Measurements from ENCODE around the gene SFTPD.
A peak's percentile ranks its signal among the peaks of the same experiment; 100 is the strongest.
"Not testable (repeated sequence)": the region's sequence is repeated elsewhere in the genome, so short reads cannot be mapped to it uniquely, and the experiment has no call there.

Gene SFTPD

DNA sequence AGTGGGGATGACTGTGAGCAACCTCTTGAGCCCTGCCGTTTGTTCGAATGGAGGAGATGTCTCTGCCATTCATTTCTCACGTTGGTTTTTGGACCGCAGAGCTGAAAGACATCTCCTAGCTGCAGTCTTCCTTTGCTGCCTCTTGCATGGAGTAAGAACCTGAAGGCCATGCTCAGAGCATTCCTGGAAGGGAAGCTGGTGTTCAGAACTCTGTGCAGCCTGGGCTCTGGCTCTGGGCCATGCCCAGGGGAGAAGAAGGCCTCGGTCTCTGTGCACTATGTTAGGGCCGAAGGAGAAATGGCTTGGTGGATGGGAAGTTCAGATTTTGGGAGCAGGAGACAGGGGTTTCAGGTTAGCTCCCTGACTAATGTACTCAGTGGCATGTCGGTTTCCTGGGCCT lies 22.9 kb downstream of the SFTPD start:
- H3K4me3 Mint-ChIP-seq, result no peak overlapping the region
- H3K36me3 Mint-ChIP-seq (ENCODE audit: low read depth), result no peaks in the 10 kb centered on the region
- peaks cover 22% of the 10 kb centered on the region for H3K27me3 Mint-ChIP-seq (ENCODE audit: low read depth)
- DNase-seq (ENCODE audit: low spot score), result no peak
- H3K27ac Mint-ChIP-seq, result no peak overlapping the region
- peaks cover 7% of the 10 kb centered on the region for H3K4me1 Mint-ChIP-seq (ENCODE audit: low read depth)
- no peaks in the 10 kb centered on the region for H3K9me3 Mint-ChIP-seq

DNA sequence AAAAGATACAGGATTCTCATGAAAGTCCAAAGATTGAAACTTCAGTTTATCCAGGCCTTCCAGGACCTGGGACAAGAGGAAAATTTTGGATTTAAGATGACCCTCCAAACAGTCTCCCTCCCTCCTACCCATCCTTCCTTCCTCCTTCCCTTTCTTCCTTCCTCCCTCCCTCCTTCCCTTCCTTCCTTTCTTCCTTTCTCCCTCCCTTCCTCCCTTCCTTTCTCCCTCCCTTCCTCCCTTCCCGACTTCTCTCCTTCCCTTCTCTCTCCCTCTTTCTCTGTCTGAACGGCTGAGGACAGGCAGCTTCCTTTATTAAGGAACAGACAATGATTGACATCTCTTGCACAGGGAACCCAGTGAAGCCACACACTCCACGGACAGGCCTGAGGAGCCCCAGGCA lies 23.3 kb downstream of the SFTPD start:
- peaks cover 19% of the 10 kb centered on the region for H3K27me3 Mint-ChIP-seq (ENCODE audit: low read depth)
- peaks cover 7% of the 10 kb centered on the region for H3K4me1 Mint-ChIP-seq (ENCODE audit: low read depth)
- no peak overlapping the region for H3K27ac Mint-ChIP-seq

DNA sequence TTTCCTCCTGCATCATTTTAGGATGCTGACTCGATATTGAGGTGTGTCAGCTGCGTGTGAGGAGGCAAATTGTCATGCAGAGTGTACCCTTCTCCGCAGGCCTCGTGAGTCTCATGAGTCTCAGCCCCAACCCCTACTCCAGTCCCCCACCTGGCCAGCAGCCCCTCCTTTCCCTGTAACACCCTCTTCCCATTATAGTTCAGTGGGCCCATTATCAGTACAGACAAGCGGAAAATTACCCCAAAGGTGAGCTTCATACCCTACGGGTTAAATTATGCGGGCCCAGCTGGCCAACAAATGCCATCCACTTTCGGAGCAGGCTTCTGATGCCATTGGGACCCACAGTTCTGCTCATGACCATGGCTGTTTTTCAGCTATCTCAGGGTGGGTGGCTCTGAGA lies 25.2 kb downstream of the SFTPD start:
- Mint-ChIP-seq H3K36me3 (ENCODE audit: low read depth) (no peaks in the 10 kb centered on the region), H3K4me3 (no peak overlapping the region), H3K27me3 (ENCODE audit: low read depth) (peaks cover 8% of the 10 kb centered on the region), H3K9me3 (no peaks in the 10 kb centered on the region), H3K4me1 (ENCODE audit: low read depth) (peaks cover 13% of the 10 kb centered on the region), H3K27ac (no peak overlapping the region)
- DNase-seq (ENCODE audit: low spot score), result no peak

More for the DNA sequence above, 23.3 kb downstream of the SFTPD start:
- Mint-ChIP-seq H3K4me3 (no peak overlapping the region), H3K9me3 (no peaks in the 10 kb centered on the region), H3K36me3 (ENCODE audit: low read depth) (no peaks in the 10 kb centered on the region)
- no peak for DNase-seq (ENCODE audit: low spot score)

DNA sequence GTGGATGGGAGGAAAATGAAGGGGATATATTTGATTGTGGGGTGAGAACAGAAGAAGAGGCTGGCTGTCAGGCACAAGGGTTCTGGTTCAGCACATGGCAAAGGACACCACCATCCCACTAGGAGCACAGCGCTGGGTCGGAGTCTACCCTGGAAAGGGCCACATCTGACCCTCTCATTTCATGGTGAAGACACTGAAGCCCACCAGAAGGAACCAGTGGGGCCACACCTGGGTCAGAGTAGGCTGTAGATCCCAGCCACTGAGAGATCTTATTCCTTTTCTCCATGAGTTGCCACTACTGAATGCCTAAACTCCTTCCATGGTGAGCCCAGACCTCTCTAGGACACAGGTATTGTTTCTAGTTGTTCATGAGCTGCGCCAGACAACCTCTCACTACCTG lies 25.8 kb downstream of the SFTPD start:
- peaks cover 4% of the 10 kb centered on the region for H3K27me3 Mint-ChIP-seq (ENCODE audit: low read depth)
- no peak overlapping the region for H3K4me3 Mint-ChIP-seq
- peaks cover 18% of the 10 kb centered on the region for H3K4me1 Mint-ChIP-seq (ENCODE audit: low read depth)
- H3K9me3 Mint-ChIP-seq, result no peaks in the 10 kb centered on the region
- DNase-seq (ENCODE audit: low spot score), result no peak
- no peaks in the 10 kb centered on the region for H3K36me3 Mint-ChIP-seq (ENCODE audit: low read depth)
- no peak overlapping the region for H3K27ac Mint-ChIP-seq

DNA sequence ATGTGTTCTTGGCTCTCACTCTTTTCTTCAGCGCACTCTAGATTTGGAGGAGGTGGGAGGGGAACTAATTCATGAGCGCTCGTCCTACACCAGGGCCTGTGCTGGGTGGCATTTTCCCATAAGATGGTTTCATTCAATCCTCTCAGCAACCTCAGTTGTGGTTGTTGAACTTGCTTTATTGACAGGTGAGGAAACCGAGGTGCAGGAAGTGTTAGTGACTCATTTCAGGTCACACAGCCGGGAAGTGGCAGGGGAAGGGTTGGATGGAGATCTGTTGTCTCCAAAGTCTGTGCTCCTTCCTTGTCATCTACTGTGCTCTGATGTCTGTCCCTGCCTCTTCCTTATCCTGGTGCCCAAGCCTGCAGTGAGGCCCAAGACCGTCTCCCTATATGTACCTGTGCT lies 26.9 kb downstream of the SFTPD start:
- H3K9me3 Mint-ChIP-seq; H3K27me3 Mint-ChIP-seq (ENCODE audit: low read depth); H3K27ac Mint-ChIP-seq; H3K4me3 Mint-ChIP-seq; H3K36me3 Mint-ChIP-seq (ENCODE audit: low read depth); DNase-seq (ENCODE audit: low spot score): not testable (repeated sequence)
- peaks cover 21% of the 10 kb centered on the region for H3K4me1 Mint-ChIP-seq (ENCODE audit: low read depth)

DNA sequence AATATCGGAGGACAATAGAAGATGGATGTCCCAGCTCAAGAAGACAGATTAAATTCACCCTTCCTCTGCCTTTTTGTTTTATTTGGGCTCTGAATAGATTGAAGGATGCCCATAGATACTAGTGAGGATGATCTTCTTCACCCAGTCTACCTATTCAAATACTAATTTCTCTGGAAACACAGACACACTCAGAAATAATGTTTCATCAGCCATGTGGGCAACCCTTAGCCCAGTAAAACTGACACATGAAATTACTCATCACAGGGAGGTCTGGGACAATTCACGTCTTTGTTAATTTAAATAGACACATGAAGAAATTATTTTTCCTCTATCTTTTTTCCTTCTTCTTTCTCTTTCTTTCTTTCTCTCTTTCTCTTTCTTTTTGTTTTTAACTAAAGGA lies 33.1 kb downstream of the SFTPD start:
- not testable (repeated sequence) for H3K4me3 Mint-ChIP-seq; H3K27ac Mint-ChIP-seq; H3K9me3 Mint-ChIP-seq; DNase-seq (ENCODE audit: low spot score); H3K36me3 Mint-ChIP-seq (ENCODE audit: low read depth)
- H3K27me3 Mint-ChIP-seq (ENCODE audit: low read depth), result peaks cover 17% of the 10 kb centered on the region
- peaks cover 18% of the 10 kb centered on the region for H3K4me1 Mint-ChIP-seq (ENCODE audit: low read depth)

DNA sequence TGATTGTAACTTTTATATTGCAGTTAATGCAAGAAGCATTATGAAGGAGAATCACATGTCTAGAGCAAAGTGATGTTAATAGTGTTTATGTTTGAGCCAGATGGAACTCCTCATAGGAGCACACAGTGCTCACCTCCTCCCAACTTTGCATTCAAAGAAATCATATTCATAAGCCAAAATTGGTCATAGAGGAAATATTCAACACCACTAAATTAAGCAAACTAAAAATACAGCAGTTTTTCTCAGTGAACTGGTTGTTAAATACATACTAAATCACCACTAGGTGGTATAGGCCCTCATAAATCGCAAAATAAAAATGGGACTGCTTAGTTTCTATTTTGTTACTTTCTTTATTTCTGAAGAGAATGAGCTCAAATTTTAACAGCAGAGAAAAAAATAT lies 34.4 kb downstream of the SFTPD start:
- not testable (repeated sequence) for H3K36me3 Mint-ChIP-seq (ENCODE audit: low read depth); H3K27ac Mint-ChIP-seq; H3K4me3 Mint-ChIP-seq; DNase-seq (ENCODE audit: low spot score); H3K9me3 Mint-ChIP-seq
- H3K27me3 Mint-ChIP-seq (ENCODE audit: low read depth), result peaks cover 25% of the 10 kb centered on the region
- peaks cover 18% of the 10 kb centered on the region for H3K4me1 Mint-ChIP-seq (ENCODE audit: low read depth)

DNA sequence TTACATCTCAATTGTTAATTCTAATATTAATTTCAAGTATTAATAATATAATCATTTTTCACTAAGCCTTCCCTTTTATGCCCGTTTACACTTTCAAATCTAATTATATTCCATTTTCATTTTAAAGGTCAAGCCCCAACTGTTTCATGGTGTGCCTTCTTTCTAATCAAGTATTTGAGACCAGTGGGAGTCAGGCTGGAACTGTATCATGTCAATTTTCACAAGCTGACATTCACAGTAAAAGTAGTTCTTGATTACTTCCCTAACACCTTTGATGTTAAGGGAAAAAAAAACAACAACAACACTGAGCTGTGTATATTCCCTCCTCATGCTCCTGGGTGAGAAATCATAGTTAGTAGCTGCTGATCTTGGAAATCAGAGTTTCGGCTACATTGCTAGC lies 38.1 kb downstream of the SFTPD start:
- Mint-ChIP-seq H3K9me3 (no peaks in the 10 kb centered on the region), H3K27ac (no peak overlapping the region), H3K4me1 (ENCODE audit: low read depth) (peaks cover 4% of the 10 kb centered on the region), H3K36me3 (ENCODE audit: low read depth) (no peaks in the 10 kb centered on the region), H3K27me3 (ENCODE audit: low read depth) (peaks cover 52% of the 10 kb centered on the region), H3K4me3 (no peak overlapping the region)
- no peak for DNase-seq (ENCODE audit: low spot score)

DNA sequence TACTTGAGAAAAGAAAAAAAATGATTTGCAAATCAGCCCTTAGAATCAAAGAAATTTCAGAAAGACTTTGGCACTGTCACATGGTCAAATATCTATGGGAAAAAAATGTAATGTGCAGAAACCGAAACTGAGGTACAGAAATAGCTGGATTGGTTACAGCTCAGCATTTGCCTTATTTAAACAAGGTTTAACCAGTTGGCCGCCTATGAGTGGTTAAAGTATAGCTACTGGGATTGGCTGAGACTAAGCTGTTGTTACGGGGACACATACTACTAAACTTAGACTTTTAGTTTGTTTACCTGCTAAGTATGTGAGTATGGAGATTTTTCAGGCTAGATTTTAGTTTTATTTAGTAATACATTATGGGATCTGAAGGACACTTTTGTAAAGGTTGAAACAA lies 38.6 kb downstream of the SFTPD start:
- peaks cover 56% of the 10 kb centered on the region for H3K27me3 Mint-ChIP-seq (ENCODE audit: low read depth)
- no peak overlapping the region for H3K4me3 Mint-ChIP-seq
- no peaks in the 10 kb centered on the region for H3K9me3 Mint-ChIP-seq
- no peaks in the 10 kb centered on the region for H3K36me3 Mint-ChIP-seq (ENCODE audit: low read depth)
- H3K27ac Mint-ChIP-seq, result no peak overlapping the region
- H3K4me1 Mint-ChIP-seq (ENCODE audit: low read depth), result peaks cover 3% of the 10 kb centered on the region
- DNase-seq (ENCODE audit: low spot score), result no peak

DNA sequence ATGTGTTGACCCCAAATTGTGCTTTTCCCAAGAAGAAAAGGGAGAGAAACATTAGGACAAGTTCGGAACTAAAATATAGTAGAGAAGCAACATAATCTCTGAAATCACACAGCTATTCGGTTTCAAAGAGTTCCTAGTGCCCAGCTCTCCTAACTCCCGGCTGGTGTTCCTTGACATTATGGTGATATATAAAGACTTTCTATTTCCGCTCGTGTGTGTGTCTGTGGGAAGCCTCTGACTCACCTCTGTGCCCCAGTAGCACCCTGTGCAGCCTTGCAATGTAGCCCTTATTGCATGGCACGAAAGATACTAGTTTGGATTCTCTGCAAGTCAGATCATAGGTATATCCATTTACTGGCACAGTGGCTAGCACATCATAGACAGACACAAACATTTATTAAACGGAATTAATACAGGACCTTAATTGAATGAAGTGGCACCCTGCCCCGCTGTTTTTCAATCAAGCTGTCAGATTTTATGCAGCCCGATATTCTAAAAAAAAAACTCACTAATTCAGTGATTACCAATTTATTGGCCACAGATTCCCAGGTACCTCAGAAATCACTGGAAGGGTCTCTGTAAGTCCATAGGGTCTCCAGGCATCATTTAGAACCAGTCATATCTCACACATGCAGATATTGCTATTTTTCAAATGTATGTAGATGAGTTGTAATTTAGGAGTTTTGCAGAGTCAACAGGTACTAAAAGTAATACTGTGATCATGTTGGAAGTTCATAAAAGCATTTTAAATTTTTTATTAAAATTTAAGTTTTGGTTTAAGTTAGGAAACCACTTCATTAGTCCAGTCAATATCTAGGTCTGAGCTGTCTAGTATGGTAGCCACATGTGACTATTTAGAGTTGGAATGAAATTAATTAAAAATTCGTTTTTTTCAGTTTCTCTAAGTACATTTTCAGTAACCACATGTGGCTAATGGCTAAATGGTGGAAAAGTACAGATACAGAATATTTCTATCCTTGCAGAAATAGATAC lies 43.3 kb downstream of the SFTPD start:
- Mint-ChIP-seq H3K27ac (no peak overlapping the region), H3K4me3 (peak overlapping the region; percentile 87), H3K27me3 (ENCODE audit: low read depth) (peaks cover 70% of the 10 kb centered on the region), H3K9me3 (no peaks in the 10 kb centered on the region), H3K4me1 (ENCODE audit: low read depth) (peaks cover 9% of the 10 kb centered on the region), H3K36me3 (ENCODE audit: low read depth) (no peaks in the 10 kb centered on the region)
- DNase-seq (ENCODE audit: low spot score), result no peak

DNA sequence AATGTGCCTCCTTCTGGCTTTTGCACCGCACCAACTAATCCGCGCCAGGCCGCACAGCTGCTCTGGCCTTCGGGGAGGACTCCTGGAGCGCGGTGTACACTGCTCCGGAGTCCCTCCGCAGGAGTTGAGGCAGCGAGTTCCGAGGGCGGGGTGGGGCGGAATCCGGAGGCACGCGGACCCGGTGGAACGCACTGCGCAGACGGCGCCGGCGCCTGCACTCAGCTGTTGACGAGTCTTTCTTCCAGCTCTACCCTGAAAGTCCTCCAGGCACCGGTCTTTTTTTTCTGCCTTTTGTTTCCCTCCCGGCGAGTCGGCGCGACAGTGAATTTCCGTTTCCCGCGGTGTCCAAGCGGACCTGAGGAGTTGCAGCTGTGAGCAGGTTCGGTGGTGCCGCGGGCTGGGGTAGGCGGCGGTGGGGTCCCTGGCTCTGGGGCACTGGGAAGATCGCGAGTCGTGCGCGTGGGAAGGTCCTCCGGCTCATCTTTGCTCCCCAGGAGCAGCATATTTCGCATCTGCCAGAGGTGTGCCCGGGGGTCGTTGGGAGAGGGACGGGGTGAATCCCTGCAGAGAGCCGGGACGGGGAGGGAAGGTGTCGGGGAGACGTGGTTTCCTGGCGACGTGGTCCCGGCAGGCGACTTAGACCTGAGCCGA lies 44.1 kb downstream of the SFTPD start:
- H3K9me3 Mint-ChIP-seq, result no peaks in the 10 kb centered on the region
- peak overlapping the region; percentile 87 for H3K4me3 Mint-ChIP-seq
- no peak overlapping the region for H3K27ac Mint-ChIP-seq
- peaks cover 66% of the 10 kb centered on the region for H3K27me3 Mint-ChIP-seq (ENCODE audit: low read depth)
- H3K36me3 Mint-ChIP-seq (ENCODE audit: low read depth), result no peaks in the 10 kb centered on the region
- peaks cover 9% of the 10 kb centered on the region for H3K4me1 Mint-ChIP-seq (ENCODE audit: low read depth)
- DNase-seq (ENCODE audit: low spot score), result peak; percentile 40

DNA sequence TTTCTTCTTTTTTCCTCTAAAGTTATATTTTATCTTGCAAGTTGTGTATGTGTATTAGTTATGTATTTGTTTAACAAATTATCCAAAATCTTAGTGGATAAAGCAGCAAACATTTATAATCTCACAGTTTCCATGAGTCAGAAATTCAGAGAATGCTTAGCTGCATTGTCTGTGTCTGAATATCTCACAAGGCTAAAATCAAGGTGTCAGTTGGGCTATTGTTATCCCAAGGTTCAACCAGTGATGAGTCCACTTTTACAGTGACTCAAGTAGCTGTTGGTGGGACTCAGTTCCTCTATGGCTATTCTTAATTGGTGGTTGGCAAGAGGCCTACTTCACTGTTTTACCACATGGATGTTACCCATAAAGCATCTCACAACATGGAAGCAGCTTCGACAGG lies 47.3 kb downstream of the SFTPD start:
- H3K36me3 Mint-ChIP-seq (ENCODE audit: low read depth); DNase-seq (ENCODE audit: low spot score); H3K4me3 Mint-ChIP-seq; H3K4me1 Mint-ChIP-seq (ENCODE audit: low read depth); H3K27ac Mint-ChIP-seq; H3K9me3 Mint-ChIP-seq: not testable (repeated sequence)
- peaks cover 58% of the 10 kb centered on the region for H3K27me3 Mint-ChIP-seq (ENCODE audit: low read depth)

DNA sequence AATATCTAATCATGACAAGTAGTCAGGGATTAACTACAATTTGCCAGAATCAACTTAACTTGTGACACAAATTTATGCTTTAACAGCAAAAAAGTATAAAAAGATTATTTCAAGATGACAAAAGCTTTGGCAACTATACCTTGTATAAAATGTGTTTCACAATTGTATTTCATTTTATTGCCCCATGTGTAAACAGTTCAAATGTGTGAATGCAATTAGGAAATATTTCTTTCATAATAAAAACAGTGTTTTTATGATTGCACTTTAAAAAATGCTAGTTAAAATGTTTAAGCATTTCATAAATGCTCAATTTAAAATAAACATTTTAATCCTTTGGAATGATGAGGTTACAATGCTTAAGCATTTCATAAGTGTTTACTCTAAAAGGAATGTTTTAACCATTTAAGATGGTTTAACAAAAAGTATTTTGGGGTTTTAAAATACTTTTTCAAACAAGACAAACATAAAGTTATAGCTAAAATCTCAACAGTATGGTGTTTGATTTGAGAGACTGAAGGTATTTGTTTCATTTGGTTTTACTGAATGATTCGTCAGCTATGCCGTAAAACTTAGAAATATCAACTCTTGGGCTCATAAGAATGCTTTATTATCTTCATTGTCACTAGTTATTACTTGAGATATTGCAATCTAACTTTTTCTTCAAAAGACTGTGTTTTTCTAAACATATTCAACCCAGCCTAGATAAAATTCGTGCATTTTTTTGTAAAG lies 50.1 kb downstream of the SFTPD start:
- Mint-ChIP-seq H3K36me3 (ENCODE audit: low read depth) (no peaks in the 10 kb centered on the region), H3K27me3 (ENCODE audit: low read depth) (peaks cover 44% of the 10 kb centered on the region), H3K4me1 (ENCODE audit: low read depth) (peaks cover under 1% of the 10 kb centered on the region), H3K27ac (no peak overlapping the region), H3K9me3 (no peaks in the 10 kb centered on the region), H3K4me3 (no peak overlapping the region)
- DNase-seq (ENCODE audit: low spot score), result no peak

DNA sequence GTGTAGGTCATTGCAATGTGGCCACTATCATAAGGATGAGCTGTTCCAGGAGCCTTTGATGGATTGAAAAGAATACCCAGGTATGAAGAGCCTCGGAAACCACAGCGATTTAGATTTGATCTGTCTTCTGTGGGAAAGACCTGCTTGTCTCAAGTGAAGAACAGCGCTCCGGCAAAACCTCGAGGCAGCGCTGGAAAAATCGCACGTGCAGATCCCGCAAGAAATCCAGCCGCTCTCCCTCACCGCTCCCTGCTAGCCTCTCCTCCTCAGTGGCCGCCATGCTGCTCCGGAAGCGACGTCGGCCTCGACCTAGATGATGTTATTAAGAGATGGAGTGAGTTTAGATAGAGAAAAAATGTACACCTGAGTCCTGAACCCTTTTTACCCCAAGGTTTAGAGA lies 56.0 kb downstream of the SFTPD start:
- H3K36me3 Mint-ChIP-seq (ENCODE audit: low read depth); H3K4me3 Mint-ChIP-seq; H3K4me1 Mint-ChIP-seq (ENCODE audit: low read depth); H3K9me3 Mint-ChIP-seq; DNase-seq (ENCODE audit: low spot score); H3K27ac Mint-ChIP-seq: not testable (repeated sequence)
- H3K27me3 Mint-ChIP-seq (ENCODE audit: low read depth), result peaks cover 49% of the 10 kb centered on the region

Measured in T-helper 2 cell treated with Interferon-gamma antibody and Interleukin-4, amounts not matched to agents 5 μg/mL and 100 μg/mL, for 36 hours (primary cell).